ENCODE results near the gene NT5C3B.
A peak's percentile ranks its signal among the peaks of the same experiment; 100 is the strongest.

Gene NT5C3B

GRCh38 chr17:41781404-41782110 lies 54.5 kb downstream of the NT5C3B start:
- DNase-seq: no peak

- no peak for DNase-seq
Measured at GRCh38 chr17:41779954-41780353, 56.1 kb downstream of the NT5C3B start.

GRCh38 chr17:41777574-41778188 lies 58.4 kb downstream of the NT5C3B start:
- DNase-seq: peak; percentile 52

- DNase-seq: no peak
Measured at GRCh38 chr17:41777157-41777573, 58.9 kb downstream of the NT5C3B start.

- peak; percentile 23 for DNase-seq
Measured at GRCh38 chr17:41776262-41776900, 59.7 kb downstream of the NT5C3B start.

GRCh38 chr17:41775394-41776226 lies 60.4 kb downstream of the NT5C3B start:
- DNase-seq: peak; percentile 76

All from midbrain (tissue), 1 donor.